Eye (tissue), 1 donor: ENCODE measurements around the gene LILRB3.
A peak's percentile ranks its signal among the peaks of the same experiment; 100 is the strongest.
"Not testable (repeated sequence)": the region's sequence is repeated elsewhere in the genome, so short reads cannot be mapped to it uniquely, and the experiment has no call there.

Experiments used
- DNase-seq: peaks from one replicate; pipeline ENCODE4 v3.0.0-alpha.2; 2015

Gene LILRB3

DNA sequence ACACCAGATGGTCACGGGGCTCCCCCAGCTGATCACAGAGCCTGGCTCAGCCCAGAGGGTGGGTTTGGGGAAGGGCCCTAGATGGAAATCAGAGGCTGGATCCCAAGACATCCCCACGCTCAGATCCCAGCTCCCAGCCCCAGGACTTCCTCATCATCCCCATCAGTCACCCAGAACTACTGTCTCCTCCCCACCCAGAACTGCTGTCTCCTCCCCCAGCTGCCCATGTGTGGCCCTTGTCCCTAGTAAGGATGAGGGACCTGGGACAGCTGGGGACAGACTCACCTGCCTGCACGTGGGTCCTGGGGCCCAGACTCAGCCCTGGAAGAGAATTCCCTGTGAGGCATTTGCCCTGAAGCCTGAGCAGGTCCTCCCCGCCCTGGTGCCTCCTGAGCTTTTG lies 19.4 kb upstream of the LILRB3 start:
- not testable (repeated sequence) for DNase-seq

DNA sequence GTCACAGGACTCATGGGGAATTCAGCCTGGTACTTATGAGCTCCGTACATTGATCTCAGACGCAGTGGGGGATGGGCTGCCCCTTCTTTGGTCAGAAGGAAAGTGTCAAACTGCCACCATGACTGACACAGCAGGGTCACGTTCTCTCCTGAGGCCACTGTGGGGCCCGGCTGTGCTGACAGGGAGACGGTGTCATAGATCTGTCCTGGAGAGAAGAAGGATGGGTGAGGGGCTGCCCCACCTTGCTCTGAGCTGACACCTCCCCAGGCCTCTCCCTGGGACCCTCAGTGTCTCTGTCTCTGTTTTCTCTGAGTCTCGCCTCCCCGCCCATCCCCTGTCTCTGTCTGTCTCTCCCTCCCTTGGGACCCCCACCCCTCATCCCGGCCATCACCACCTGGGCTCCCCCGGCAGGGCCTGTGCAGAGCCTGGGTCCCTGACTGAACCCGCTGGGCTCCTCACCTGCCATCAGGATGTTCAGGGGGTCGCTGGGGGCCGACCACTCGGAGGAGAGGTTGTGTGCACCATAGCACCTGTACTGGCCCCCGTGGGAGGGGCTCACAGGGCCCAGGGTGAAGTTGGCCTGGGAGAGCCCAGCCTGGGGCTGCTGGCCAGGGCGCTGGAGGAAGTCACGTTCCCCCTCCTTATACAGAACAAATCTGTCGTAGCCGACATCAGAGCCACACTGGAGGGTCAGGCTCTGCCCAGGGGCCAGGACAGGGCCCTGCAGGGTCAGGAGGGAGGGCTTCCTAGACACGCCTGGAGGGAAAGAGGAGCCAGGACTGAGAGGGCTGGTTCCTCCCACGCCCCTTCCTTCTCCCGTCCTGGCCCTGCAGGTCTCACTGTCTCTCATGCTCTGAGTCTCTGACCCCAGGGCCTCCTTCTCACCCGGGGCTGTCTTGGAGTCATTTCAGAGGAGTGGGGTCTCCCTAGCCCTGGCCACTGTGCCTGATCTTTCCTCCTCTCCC lies 17.8 kb upstream of the LILRB3 start:
- DNase-seq: not testable (repeated sequence)

DNA sequence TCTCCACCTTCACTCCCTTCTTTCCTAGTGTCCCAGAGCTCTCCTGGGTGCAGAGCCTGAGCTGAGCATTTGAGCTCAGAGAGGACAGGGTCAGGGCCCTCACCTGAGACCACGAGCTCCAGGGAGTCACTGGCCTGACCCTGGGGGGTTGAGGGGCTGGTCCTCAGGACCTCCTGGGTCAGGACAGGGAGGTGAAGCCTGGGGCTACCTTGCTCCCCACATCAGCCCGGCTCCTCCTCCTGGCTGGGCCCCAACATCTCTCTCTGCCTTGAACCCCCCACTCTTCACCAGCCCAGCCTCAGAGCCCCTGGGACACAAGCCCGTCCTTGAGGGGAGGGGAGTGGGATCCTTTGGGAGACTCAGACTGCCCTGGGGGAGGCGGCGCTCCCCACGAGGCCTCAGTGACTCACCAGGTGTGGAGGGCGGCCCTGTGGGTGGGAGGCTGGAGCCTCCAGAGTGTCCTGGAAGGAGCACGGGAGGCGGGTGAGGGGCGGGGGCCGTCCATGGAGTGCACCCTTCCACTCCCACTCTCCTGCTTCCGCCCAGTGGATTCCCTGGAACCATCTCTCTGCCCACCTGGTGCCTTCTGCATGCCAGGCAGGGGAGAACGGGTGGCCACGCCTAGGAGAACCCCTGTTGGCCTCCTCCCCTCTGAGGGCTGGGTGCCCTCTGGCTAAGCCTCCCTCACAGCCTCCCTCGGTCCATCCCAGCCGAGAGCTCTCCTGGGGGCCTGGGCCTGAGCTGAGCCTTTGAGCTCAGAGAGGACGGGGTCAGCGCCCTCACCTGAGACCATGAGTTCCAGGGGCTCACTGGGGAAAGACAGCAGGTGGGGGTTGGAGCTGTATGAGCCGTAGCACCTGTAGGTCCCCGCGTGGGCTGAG lies 16.9 kb upstream of the LILRB3 start:
- DNase-seq: not testable (repeated sequence)

DNA sequence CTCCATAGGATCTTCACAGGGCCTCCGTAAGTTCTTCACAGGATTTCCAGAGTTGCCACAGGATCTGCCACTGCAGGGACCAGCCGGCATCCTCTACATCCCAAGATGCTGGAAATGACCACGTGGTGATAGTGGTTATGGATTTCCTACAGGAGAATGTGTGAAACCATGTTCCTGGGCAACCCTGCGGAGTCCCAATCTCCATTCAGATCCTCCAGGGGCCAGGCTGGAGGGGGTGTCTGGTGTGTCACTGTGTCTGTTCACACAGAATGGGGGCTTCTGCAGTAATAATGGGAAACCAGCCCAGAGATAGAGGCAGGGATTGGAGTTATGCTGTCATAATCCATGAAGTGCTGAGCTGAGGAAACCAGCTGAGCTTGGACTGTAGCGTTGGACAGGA lies 11.1 kb upstream of the LILRB3 start:
- DNase-seq: no peak

DNA sequence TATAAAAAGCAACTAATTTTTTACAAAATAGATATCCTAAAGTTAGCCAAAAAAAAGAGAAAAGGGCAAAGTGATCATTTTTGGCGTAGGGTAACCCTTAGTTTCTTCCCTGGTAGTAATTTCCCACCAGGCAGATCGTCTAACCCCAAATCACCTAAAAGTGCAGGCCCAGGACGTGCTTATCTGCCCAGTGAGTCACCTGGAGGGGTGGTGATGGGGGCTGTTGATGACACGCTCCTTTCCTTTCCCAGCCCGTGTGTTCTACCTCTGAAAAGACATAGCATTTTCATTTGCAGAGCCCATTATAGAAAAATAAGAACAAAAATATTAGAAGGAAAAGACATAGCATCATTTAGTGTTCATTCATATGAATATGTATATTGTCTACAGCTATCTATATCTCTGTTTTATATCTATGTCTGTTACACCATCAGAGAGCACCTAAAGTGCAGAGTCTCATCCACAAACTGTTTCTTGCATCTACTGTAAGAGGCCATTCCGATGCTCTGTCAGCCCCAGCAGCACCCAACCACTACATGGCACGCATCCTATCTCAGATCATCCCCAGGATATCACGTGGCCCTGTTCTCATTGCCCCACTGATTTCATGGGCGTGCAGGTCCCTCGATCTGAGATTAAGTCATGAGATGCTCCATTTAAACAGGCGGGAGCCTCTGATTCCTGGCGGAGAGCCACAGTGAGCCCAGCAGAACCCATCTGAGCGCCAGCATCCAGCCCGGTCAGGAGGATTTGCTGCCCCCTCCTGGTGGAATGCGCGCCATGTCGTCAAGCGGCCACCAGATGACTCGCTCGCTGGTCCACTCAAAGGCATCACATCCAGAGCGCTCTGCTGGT lies 8.5 kb upstream of the LILRB3 start:
- peak; percentile 90 for DNase-seq

DNA sequence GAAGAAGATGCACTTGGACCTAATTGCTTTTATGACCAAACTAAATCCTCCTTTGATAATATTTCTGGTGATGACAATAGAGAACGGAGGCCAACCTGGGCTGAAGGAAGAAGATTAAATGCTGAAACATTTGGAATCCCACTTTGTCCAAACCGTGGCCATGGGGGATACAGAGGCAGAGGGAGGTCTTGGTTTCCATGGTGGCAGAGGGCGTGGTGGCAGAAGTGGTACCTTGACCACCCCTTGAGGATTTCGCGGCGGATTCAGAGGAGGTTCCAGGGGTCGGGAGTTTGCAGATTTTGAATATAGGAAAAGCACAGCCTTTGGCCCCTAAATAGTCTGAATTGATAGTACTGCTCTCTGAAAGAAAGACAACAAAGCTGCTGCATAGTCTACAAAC lies 7.2 kb upstream of the LILRB3 start:
- DNase-seq: no peak

DNA sequence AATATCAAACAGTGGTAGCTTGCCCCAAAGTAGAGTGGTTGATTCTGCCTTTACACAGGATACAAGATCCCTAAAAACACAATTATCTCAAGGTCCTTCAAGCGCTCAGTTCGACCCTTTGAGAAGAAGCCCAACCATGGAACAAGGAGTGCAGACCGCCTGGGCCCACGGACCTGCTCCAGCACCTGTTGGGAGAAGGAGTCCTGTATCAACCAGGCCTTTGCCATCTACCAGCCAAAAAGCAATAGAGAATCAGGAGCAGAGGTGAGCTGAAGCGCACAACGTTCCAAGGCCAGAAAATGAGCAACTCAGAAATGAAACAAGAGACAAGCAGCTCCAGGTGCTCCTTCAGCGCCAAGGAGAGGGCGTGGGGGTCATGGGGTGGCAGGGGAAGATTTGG lies 6.3 kb upstream of the LILRB3 start:
- no peak for DNase-seq

DNA sequence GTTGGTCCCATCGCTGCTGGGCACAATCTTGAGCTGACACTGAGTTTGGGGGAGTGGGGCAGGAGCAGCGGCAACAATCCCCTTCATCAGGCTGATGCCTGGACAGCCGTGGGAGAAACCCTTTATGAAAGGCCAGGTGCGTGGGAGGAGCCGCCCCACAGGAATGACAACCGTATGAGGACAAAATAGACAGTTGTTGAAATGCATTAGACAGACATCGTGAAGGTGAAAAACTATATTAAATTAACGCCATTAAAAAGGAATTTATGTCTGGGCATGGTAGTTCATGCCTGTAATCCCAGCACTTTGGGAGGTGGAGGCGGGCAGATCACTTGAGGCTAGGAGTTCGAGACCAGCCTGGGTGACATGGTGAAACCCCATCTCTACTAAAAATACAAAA lies 1.8 kb upstream of the LILRB3 start:
- not testable (repeated sequence) for DNase-seq

DNA sequence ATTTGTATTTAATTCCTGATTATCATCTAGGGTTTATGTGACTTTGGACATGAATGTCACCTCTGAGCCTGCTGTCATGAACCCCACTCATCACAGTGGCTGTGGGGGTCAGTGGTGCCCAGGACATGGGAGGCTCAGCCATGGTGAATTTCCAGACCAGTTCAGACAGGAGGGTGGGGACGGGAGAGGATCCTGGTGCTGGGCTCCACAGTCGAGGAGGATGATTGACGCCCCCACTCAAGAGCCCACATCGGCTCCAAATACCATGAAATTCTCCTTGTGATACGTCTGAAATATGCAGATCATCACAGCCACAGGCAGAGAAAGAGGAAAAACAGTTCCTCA lies 1.1 kb upstream of the LILRB3 start:
- not testable (repeated sequence) for DNase-seq

DNA sequence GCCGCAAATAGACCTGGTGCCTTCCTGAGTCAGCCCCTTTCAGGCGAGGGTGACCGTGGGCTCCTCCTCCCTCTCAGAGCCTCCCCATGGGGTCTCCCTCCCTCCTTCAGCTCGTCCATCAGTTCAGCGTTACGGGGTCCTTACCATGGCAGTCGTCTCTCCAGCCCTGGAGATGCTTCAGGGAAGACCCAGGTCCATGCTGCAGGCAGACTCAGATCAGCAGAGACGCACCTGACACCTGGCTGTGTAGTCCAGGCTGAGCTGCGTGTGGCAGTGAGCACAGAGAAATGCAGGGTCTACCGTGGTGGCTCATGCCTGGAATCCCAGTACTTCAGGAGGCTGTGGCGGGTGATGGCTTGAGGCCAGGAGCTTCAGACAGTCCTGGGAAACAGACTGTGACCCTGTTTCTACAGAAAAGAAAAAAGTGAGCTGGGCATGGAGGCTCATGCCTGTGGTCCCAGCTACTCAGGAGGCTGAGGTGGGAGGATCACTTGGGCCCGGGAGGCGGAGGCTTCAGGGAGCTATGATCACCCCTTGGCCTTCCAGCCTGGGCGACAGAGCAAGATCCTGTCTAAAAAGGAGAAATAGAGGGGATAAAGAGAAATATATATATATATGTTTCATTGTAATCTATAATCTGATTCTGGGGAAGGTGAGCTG lies 600 bp upstream of the LILRB3 start:
- not testable (repeated sequence) for DNase-seq

DNA sequence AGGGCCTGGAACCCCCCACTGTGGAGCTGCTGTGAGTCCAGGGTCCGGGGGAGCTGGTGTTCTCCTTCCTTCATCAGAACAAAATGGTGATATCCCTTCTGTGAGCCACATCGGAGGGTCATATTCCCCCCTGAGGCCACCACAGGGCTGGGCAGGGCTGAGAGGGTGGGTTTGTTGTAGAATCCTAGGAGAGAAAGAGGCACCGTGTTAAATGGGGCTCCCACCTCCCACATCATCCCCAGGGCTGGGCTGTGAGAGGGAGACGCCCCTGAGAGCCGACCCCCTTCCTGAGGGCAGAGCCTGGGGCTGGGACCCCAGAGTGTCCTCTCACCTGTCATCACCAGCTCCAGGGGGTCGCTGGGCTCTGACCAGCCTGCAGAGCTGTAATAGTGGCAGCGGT lies 860 bp downstream of the LILRB3 start:
- DNase-seq: not testable (repeated sequence)

DNA sequence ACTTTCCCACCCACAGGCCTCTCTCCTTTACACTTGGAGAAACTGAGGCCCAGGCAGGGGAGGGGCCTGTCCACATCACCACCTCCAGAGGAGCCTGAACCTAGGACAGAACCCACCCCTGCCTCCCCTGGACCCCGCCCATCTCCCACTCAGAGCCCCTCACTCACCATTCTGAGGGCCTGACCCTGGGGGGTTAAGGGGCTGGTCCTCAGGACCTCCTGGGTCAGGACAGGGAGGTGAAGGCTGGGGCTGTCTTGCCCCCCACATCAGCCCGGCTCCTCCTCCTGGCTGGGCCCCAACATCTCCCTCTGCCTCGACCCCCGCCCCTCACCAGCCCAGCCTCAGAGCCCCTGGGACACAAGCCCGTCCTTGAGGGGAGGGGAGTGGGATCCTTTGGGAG lies 3.1 kb downstream of the LILRB3 start:
- not testable (repeated sequence) for DNase-seq

DNA sequence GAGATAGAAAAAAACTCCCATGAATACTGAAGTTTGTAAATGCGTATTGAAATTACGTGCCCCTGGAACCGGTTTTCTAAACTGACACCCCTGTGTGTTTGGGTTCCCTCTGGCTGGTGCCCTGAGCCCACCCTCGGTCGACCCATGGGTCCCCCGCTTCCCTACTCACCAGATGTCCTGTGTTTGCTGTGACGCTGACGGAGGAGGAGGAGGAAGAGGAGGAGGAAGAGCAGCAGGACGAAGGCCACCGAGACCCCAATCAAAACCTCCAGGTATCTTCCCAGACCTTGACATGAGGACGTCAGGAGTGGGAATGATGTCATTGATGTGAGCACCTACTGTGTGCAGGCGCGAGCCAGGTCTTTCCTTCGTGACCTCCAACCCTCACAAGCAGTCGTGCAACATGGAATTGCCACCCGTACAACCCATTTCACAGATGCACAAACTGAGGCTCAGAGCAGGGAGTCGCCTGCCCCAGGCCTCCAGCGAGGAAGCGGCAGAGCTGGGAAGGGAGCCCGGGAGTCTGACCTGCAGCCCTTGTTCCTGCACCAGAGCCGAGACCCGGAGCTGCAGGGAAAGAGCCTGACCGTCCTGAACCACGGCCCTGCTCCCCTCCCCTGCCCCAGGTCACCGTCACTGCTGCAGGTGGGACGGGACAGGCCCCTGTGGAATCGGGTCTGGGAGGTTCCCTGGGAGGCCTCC lies 3.7 kb downstream of the LILRB3 start:
- no peak for DNase-seq

DNA sequence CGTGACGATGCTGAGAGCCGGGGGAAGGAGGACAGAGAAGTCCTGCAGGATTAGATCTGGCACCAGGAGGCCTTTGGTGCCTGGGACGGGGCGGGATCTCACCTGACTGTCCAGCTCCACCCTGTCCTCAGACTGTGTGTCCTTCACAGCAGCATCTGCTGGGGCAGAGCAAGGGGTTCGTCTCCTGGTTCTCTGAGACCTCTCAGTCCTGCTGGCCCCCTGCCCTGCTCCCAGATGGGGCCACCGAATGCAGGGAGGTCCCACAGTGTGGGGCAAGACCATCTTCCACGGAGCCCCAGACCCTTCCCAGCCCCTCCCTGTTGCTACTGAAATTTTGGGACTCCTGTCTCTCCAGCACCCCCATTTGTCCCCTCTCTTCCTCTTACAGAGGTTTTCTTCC lies 4.5 kb downstream of the LILRB3 start:
- DNase-seq: no peak

DNA sequence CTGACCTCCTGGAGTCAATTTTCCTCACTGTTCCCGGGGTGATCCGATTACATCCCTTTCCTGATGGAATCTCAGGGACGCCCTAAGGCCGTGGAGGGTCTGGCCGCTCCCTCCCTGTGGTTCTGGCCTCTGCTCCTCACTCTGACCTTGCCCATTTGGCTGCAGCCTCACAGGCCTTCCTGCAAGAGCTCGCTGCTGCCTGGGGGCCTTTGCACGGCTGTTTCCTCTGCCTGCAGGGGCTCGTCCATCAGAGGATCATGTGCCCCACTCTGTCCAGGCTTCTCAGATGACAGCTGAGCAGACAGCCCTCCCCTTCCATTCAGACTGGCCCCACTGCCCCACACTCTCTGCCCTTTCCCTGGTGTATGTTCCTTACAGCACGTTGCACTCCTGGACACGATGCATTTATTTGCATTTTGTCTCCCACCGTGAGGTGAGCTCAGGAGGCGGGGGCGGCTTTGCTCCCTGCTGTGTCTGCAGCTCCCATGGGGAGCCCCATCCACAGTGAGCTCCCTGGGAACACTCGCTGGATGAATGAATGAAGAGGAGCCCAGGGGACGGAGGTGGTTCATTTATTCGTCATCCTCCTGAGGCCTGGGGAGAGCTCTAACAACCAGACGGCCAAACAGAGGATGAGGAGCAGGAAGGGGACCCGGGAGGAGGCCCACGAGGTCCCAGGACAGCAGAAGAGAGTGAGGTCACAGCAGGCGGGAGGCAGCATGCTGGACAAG lies 5.1 kb downstream of the LILRB3 start:
- not testable (repeated sequence) for DNase-seq

DNA sequence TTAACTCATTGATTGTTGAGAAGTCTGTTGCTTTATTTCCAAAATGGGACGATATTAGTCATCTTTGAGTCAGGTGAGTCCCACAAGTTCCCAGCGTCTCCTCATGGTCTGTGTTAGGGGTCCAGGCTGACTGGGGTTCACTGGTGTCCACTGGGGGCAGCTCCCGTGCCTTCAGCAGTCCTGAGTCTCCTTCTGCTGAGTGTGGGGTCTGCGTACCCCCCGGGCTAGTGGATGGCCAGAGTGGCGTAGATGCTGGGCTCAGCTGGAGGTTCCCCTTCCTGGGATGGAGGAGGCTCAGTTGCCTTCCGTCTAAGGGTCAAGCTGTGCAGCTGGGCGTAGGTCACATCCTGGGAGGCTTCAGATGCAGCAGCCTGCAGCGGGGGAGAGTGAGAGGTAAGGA lies 5.9 kb downstream of the LILRB3 start:
- DNase-seq: no peak

DNA sequence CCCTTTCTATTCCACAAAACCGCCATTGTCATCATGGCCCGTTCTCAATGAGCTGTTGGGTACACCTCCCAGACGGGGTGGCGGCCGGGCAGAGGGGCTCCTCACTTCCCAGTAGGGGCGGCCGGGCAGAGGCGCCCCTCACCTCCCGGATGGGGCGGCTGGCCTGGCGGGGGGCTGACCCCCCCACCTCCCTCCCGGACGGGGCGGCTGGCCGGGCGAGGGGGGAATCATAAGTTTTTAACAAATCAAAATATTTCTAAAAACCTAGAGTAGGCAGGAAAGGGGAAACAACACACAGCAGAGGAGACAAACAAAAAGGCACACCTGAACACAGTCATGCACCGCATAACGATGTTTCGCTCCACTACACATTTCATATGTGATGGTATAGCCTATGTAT lies 8.1 kb downstream of the LILRB3 start:
- DNase-seq: not testable (repeated sequence)

DNA sequence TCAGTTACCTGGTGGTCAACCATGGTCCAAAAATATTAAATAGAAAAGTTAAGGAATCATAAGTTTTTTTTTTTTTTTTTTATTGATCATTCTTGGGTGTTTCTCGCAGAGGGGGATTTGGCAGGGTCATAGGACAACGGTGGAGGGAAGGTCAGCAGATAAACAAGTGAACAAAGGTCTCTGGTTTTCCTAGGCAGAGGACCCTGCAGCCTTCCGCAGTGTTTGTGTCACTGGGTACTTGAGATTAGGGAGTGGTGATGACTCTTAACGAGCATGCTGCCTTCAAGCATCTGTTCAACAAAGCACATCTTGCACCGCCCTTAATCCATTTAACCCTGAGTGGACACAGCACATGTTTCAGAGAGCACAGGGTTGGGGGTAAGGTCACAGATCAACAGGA lies 8.6 kb downstream of the LILRB3 start:
- DNase-seq: not testable (repeated sequence)

DNA sequence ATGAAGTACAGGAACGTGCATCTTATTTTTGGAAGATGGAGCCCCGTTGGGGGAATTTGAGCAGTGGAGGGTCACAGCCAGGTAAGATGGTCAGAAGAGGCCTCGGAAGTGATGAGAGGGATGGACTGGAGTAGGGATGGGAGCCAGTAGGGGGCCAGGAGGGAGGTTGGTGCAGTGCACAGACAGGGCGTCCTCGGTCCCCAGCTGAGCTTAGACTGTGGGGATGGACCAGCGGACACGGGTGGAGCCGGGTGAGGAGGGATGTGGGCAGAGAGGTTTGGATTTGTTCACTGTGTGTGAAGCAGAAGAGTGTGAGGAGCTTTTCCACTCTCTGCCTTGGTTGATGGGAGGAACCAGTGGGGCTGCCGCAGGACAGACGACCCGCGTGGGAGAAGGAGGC lies 11.6 kb downstream of the LILRB3 start:
- no peak for DNase-seq

DNA sequence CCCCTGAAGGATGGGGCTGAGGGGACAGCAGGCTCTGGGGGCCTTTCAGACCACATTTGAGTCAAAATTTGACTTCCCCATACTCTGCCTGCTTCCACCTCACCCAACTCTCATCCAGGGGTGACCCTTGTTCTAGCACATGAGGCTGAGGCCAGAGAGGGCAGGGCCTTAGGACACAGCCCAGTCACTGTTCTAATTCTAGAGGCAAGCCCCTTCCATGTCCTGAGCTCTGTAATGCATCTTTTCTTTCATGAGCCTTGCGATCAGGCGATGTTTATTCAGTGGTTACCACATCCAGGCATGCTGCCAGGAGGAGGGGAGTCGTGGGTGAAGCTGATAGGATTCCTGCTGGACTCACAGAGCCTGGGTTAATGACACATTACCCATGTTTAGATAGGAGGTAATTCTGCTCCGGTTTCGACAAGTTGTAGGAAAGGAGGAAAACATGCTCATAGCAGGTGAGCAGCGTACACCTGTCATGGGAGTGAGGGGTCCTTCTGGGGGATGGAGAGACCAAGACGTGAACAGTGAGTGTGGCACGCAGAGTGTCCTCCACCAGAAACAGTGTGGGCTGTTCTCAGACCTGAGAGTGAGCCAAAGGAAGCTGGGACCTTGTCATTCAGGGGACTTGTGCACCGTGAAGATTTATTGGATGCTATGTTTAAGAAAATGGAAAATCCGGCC lies 12.9 kb downstream of the LILRB3 start:
- DNase-seq: peak; percentile 81
